Astrocyte of the cerebellum (primary cell): ENCODE data around the gene FPR2.

Experiments
- DNase-seq: peaks from one replicate; pipeline ENCODE4 v3.0.0-alpha.2; 2011; ENCODE audit warnings: low read depth
- H3K4me3 ChIP-seq: 2 replicates; pipeline ENCODE4 v1.5.1; 2011; ENCODE audit warnings: mild to moderate bottlenecking, low read depth, low read length, moderate library complexity
- in situ Hi-C: cut with HindIII; loops from 2 replicates; pipeline ENCODE4 v1.10.0; 2017; ENCODE audit warnings: low sequenced_read_pairs
- TF ChIP-seq, protein P1 (sequence below): IDR thresholded peaks from 2 replicates; pipeline ENCODE4 v1.5.1; 2012; ENCODE audit warnings: low read length, low read depth, moderate library complexity, mild to moderate bottlenecking; ENCODE audit errors: missing control alignments

FPR2 gene

DNA sequence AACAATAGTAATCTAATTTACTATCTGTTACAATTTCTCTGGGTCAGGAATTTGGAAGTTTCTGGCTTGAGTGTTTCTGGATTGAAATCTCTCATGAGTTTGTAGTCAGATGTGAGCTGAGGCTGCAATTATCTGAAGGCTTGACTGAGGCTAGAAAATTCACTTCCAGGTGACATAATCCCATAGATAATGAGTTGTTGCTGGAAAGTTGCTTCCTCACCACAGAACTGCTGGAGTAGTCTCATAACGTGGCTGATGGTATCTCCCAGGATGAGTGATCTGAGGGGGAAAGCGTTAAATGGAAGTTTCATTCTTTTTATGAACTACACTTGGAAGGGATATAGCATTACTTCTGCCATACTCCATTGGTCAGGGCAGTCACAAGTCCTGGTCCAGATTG is 18.7 kb downstream of the FPR2 start:
- no peak overlapping the region for H3K4me3 ChIP-seq
- in situ Hi-C loops = no loop called here
- no peak for DNase-seq
- TF ChIP-seq, protein P1, sequence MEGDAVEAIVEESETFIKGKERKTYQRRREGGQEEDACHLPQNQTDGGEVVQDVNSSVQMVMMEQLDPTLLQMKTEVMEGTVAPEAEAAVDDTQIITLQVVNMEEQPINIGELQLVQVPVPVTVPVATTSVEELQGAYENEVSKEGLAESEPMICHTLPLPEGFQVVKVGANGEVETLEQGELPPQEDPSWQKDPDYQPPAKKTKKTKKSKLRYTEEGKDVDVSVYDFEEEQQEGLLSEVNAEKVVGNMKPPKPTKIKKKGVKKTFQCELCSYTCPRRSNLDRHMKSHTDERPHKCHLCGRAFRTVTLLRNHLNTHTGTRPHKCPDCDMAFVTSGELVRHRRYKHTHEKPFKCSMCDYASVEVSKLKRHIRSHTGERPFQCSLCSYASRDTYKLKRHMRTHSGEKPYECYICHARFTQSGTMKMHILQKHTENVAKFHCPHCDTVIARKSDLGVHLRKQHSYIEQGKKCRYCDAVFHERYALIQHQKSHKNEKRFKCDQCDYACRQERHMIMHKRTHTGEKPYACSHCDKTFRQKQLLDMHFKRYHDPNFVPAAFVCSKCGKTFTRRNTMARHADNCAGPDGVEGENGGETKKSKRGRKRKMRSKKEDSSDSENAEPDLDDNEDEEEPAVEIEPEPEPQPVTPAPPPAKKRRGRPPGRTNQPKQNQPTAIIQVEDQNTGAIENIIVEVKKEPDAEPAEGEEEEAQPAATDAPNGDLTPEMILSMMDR = no peak

DNA sequence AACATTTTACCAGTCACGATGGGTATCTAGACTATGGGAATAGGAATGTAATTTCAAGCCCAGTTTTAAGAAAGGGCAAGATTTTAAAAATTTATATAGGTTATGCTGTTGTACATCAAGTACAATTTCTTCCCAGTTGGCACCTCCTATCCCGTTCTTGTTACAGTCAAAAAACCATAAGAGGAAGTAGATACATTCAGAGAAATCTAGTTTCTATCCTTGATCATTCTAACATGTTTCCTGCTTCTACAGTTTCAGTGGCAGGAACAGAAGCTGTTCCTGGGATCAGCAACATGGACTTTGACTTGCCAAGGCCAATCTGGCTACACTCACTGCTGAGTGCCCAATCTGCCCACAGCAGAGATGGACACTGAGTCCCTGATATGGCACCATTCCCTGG is 19.3 kb downstream of the FPR2 start:
- TF ChIP-seq, protein P1 = no peak
- DNase-seq = no peak
- no peak overlapping the region for H3K4me3 ChIP-seq
- in situ Hi-C loops = no loop called here

DNA sequence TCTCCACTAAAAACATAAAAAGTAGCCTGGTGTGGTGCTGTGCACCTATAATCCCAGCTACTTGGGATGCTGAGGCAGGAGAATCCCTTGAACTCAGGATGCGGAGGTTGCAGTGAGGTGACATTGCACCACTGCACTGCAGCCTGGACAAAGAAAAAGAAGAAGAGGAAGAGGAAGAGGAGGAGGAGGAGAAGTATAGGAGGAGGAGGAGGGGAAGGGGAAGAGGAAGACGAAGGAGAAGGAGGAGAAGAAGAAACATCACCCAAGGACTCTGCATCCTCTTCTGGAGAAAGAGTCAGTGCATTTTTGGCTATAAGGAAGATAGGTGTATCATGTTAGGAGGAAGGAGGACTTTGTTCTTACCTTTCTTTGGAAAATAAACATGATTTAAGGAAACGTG is 21.0 kb downstream of the FPR2 start:
- no peak overlapping the region for H3K4me3 ChIP-seq
- TF ChIP-seq, protein P1 = no peak
- in situ Hi-C loops = no loop called here
- DNase-seq = no peak

DNA sequence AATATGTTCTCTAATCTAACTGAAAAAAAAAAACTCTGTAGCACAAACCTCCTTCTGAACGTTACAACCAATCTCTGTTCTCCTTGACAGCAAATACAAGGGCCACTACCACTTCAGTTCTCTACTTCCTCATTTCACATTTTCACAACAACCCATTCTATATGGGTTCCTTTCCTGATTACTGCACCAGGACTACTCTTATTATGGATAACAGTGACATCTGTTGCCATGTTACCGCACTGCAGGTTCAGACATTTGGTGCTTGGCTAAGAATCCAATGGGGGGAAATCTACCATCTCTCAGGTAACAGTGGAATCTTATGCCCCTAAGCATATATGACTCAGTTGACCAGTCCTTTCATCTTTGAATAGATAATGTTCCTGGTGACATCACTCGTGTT is 22.4 kb downstream of the FPR2 start:
- no peak overlapping the region for H3K4me3 ChIP-seq
- in situ Hi-C loops = no loop called here
- DNase-seq = no peak
- TF ChIP-seq, protein P1 = peak; percentile 24

DNA sequence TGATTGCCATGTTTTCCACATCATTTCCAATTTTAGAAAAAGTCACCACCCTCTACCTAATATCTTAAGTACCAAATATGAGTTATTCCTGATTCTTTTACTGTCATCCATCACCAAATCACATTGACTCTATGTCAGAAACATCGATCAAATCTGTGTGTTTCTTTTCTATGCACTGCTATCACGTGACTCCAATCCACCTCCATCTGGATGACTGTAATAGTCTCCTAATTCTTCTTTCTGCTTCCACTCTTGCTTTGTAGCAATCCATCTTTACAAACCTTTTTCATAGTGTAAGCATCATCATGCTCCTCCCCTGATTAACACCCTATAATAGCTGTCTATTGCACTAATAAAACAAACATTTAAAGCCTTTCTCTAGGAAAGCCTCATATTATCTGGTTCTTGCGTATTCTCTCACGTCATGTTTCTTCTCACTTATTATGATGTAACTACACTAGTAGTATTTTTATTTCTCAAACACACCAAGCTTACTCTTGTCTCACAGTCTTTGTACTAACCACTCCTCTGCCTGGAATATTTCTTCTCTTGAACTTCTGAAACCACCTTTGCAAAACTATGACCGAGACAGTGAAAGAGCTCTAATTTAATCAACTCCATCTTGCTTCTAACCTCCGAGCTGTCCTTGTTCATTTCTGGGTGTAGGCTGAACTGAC is 23.3 kb downstream of the FPR2 start:
- DNase-seq = no peak
- in situ Hi-C loops = no loop called here
- TF ChIP-seq, protein P1 = no peak

DNA sequence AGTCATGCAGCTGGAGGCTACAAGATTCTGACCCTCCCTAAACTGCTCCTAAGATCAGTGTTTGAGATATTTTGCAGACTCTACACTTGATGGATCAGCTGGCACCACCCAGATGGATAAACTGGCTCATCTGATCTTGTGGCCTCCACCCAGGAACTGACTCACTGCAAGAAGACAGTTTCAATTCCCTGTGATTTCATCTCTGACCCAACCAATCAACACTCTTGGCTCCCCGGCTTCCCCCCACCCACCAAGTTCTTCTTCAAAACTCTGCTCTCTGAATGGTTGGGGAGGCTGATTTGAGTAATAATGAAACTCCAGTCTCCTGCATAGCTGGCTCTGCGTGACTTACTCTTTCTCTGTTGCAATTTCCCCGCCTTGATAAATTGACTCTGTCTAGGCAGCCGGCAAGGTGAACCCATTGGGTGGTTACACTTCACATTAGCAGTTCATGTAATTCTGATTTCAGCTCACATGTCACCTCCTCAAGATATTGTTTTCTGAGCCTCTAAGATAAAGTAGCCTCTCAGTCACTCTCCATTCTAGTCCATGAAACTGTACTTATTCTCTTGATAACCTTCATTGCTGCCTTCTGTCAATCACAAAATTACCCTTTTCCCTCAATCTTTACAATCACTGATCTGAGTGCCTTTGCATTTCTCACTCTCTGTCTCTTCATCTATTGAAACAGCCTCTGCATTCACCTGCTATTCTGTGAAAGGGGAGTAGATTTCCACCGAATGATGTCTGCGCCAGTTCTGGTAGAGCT is 24.1 kb downstream of the FPR2 start:
- H3K4me3 ChIP-seq = no peak overlapping the region
- TF ChIP-seq, protein P1 = no peak
- in situ Hi-C loops = no loop called here
- no peak for DNase-seq

More for the DNA sequence above, 23.3 kb downstream of the FPR2 start:
- no peak overlapping the region for H3K4me3 ChIP-seq
